NK-92 (cell line): ENCODE measurements around the gene ERP29.
"Not testable (repeated sequence)": the region's sequence is repeated elsewhere in the genome, so short reads cannot be mapped to it uniquely, and the experiment has no call there.

ENCODE experiments used
- DNase-seq: peaks from one replicate; lab custom pipeline; 2025; ENCODE audit not compliant: unreplicated experiment; lab: John Stamatoyannopoulos, UW

The ERP29 gene

DNA sequence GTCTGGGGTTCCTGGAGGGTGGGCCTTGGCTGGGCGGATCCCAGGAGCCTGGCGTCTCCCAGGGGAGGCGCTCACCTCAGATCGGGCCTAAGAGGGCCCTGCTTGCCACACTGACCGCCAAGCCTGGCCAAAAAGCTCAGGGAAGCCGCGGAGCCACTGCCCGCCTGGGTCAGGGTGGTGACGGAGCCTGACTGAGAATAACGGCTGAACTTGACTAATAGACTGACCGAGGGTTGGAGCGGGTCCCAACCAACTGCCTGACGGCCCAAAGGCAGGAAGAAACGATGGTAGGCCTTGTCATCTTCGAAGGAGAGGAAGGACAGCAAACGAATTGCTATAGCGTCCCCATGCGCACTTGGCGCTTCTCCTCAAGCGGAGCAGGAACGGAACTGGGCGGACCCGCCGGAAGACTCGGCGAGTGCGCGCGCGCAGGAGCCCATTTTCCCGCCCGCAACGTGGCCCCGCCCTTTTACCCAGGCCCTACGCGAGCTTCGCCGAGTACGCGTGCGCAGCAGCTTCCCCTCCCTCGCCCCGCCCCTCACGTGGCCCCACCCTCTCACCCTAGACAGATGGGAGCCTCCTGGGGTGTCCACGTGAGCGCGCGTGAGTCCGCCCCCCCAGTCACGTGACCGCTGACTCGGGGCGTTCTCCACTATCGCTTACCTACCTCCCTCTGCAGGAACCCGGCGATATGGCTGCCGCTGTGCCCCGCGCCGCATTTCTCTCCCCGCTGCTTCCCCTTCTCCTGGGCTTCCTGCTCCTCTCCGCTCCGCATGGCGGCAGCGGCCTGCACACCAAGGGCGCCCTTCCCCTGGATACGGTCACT lies at the start of gene ERP29, which contains the start of gene TMEM116:
Gene ERP29, plus strand, starts transcription at position 652 of the 826 bp plus-strand sequence. Its CDS starts 40 bp downstream, at position 692.
Gene TMEM116, minus strand, starts transcription at position 391 of the 826 bp plus-strand sequence. CDS start 7,895 bp downstream, outside the sequence.
- peak; percentile 99 for DNase-seq

DNA sequence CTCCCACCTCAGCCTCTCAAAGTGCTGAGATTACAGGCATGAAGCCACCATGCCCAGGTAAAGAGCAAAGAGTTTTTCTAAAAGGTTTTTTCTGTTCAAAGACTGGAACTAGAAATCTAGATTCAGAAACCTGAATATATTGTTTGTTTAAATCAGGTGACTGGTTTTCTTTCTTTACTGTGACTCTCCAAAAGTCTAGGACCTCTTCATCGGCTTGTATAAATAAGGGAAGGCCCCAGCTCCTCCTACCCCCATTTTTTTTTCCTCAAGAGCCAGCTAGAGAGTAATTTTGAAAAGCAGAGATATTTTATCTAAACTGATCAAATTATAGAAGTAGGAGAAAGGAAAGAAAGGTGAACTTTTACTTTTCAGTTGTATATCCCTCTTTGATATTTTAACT lies 48.3 kb upstream of the ERP29 start:
- DNase-seq, result no peak

DNA sequence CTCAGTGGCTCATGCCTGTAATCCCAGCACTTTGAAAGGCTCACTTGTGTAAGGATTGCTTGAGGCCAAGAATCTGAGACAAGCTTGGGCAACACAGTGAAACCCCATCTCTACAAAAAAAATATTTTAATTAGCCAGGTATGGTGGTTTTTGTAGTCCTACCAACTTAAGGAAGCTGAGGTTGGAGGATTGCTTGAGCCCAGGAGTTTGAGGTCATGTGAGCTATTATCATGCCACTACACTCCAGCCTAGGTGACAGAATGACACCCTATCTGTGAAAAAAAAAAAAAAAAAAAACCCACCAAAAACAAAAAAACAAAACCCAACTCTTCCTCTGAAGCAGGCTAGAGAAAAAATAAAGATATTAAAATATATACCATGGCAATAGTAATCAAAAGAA lies 41.4 kb upstream of the ERP29 start:
- no peak for DNase-seq

GRCh38 chr12:111975161-111975931 lies 37.9 kb upstream of the ERP29 start:
- DNase-seq, result no peak

GRCh38 chr12:111976291-111976690 lies 36.9 kb upstream of the ERP29 start:
- no peak for DNase-seq

DNA sequence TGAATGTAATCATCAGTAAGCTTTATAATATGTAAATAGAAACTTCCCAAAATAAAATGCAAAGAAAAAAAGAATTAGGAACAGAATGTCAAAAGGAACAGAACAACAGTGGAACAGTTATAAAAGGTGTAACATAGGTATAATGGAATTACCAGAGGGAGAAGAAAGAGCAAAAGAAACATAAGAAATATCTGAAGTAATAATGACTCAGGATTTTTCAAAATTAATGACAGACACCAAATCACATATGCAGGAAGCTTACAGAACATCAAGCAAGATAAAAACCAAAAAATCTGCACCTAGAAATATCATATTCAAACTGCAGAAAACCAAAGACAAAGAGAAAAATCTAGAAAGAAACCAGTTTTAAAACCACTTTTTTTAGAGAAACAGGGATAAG lies 36.4 kb upstream of the ERP29 start:
- no peak for DNase-seq

DNA sequence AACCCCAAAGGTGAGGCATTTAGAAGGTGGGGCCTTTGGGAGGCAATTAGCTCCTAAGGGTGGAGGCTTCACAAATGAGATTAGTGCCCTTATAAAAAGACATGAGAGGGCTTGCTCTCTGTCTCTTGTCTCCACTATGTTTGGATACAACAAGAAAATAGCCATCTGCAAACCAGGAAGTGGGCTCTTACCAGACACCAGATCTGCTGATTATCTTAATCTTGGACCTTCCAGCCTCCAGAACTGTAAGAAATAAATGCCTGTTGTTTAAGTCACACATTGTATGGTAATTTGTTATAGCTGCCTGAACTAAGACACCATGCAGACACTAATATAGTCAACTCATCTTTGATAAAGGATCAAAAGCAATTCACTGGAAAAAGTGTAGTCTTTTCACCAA lies 34.7 kb upstream of the ERP29 start:
- DNase-seq, result no peak

- no peak for DNase-seq
Measured at GRCh38 chr12:111980598-111980997, 32.6 kb upstream of the ERP29 start.

DNA sequence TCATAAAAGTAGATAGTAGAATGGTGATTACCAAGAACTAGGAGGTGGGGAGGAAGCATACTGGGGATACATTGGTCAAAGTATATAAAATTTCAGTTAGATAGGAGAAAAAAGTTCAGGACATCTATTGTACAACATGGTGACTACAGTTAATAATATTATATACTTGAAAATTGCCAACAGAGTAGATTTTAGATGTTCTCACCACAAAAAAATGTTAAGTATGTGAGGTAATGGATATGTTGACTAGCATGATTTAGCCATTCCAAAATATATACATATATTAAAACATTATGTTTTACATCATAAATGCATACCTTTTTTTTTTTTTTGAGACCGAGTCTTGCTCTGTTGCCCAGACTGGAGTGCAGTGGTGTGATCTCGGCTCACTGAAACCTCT lies 31.2 kb upstream of the ERP29 start:
- no peak for DNase-seq

- DNase-seq, result no peak
Measured at GRCh38 chr12:111984820-111985219, 28.4 kb upstream of the ERP29 start.

DNA sequence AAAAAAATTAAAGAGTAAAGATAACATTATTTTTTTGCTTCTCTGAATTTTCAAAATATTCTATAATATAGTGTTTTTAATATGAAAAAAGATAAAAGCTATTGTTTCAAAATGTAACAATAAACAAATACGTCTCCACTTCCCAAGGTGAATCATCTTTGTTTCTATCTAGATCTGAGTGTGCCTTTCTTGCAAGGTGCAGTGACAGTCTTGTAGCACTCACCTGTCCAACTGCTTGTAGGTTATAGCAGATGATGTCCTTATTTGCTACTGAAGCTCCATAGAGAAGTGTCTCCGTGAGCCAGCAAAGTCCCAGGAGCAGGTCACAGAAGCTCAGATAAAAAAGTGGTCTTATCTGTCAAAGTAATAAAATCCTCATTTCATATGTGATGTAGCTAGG lies 21.7 kb upstream of the ERP29 start:
- no peak for DNase-seq

DNA sequence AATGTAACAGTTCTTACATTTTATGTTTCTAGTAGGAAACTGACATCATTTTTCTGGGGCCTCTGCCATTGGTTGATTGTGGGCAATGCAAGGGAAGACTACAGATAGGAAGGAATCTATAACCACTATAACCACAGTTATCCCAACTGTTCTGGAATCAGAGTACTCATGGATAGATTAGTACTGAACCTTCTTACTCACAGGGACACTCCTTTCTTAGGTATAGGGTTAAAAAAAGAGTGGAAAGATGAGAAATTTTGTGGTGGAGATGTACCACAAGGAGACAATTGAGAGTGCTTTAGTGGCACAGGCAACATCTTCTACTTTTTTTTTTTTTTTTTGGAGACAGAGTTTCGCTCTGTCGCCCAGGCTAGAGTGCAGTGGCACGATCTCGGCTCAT lies 21.3 kb upstream of the ERP29 start:
- DNase-seq, result no peak

GRCh38 chr12:111992464-111992863 lies 20.8 kb upstream of the ERP29 start:
- no peak for DNase-seq

GRCh38 chr12:111993292-111994150 lies 19.7 kb upstream of the ERP29 start:
- no peak for DNase-seq

DNA sequence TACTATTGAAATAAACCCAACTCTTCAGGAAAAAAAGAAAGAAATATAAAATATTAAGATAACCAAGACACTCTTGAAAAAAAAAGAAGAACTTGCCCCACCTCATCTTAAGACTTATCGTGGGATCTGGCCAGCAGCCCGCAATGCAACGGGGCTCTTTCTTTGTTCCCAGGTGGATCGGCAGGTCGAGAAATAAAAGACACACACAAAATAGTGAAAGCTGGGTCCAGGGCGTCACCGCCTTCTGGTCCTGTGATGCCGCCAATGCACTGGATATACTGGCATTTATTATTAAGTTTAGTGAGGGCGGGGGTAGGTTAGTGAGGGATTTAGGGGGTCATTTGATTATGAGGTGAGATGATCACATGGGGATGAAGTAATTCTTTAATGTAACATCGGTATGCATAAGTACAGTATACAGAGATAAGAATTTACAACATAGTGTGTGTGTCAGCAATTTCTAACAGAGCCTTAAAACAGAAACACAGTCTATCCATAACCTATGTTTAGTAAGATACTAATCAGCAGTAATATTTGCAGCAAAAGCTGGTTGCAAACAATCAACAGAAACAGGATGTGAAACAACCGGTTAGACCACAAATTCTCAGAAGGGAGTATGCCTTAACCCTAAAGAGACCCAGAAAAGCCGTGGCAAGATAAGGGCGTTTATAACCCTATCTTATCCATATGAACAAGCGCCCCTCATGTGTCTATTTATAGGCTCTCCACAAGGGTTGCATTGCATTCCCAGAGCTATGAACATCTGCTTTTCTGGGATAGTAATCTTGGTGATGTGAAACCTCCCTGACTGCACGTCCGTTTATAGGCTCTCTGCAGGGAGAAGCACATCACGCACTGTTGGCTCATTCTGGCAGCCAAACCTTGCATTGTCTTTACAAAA lies 18.8 kb upstream of the ERP29 start:
- not testable (repeated sequence) for DNase-seq

DNA sequence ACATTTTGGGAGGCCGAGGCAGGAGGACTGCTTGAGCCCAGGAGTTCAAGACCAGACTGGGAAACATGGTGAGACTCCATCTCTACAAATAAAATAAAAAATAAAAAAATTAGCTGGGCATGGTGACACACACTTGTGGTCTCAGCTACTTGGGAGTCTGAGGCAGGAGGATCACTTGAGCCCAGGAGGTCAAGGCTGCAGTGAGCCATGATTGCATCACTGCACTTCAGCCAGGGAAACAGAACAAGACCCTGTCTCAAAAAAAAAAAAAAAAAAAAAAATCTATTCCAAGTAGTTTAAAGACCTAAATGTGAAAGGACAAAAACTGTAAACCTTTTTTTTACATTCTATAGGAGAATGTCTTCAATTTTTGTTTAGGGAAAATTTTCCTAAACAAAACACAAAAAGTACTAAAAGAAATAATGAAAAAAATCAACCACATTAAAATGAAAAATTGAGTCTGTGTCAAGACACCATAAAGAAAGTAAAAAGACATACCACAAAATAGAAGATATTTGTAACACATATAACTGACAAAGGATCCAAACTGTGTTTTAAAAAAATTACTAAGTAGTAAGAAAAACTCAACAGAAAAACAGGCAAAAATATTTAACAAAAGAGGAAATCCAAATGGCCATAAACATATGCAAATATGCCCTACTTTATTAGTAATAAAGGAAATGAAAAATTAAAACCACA lies 17.3 kb upstream of the ERP29 start:
- no peak for DNase-seq

- no peak for DNase-seq
Measured at GRCh38 chr12:111997300-111997699, 15.9 kb upstream of the ERP29 start.

DNA sequence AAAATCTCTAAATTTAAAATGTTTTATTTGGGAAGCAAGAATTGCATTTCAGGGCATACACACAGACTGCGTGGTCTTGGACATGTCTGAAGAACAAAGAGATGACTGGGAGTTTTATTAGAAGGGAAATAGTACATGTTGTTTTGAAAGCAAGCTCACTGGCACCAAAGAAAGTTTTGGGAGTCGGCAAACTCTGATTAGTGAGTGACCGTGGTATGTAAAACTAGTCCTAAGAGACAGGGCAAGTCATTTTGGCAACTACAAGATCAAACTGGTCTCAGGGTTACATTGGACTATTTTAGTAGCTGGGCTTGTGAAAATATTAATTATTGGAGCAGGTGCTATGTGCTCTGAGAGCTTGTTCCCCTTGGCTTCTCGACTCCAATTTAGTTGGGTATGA lies 15.2 kb upstream of the ERP29 start:
- no peak for DNase-seq

DNA sequence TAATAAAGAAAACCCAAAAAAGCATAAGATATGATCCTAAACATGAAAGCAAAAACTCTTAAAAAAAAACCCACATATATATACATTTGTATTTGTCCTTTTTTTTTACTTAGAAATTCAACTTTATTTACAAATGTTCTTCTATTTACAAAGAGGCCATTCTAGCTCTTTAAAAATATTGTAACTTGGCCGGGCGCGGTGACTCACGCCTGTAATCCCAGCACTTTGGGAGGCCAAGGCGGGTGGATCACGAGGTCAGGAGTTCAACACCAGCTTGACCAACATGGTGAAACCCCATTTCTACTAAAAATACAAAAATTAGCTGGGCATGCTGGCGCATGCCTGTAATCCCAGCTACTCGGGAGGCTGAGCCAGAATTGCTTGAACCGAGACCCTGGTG lies 14.1 kb upstream of the ERP29 start:
- DNase-seq, result not testable (repeated sequence)

DNA sequence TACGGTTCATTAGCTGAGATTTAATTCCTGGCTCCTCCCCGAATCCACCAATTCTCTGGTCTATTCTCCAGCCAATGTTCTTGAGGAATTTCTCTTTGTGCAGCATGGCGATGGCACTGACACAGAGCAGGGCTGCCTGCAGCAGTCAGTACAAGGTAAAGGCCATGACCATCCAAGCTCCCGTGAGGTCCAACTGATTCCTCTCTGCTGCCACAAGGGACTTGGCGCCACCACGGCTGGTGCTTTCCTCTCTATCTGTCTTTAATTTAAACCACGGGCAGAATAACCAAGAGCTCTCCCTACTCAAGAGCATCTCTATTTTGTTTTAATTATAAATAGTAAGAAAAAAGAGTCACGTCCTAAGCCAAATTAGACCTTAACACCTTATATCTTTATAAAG lies 12.4 kb upstream of the ERP29 start:
- DNase-seq, result no peak
